K562 (cell line): ENCODE results near the gene CDC42EP3.

ENCODE experiments used
- RFX1 ChIP-seq: fragments of 450-650 bp; IDR thresholded peaks from 2 replicates; pipeline ENCODE4 v1.6.1; 2016; ENCODE audit warnings: mild to moderate bottlenecking, moderate library complexity
- TEAD1 ChIP-seq, 2 experiments: fragments of 450-650 bp in 1 of 2; sonication (generic) in 1 of 2; formaldehyde crosslinking; IDR thresholded peaks; 2 replicates each; pipeline versions ENCODE4 v1.4.0 to v1.8.0; 2020 to 2022; ENCODE audit warnings: mild to moderate bottlenecking in 2 of 2, missing genetic modification reagents in 1 of 2

GRCh38 chr2:37635504-37636380 lies 35.7 kb downstream of the CDC42EP3 start:
- TF ChIP-seq RFX1: no peak
- TF ChIP-seq TEAD1 (CRISPR knock-in tag; IDR thresholded peaks at IDR 0.05): no peak
